Fibroblast of mammary gland (primary cell): ENCODE data around the gene LENG9.
A peak's percentile ranks its signal among the peaks of the same experiment; 100 is the strongest.

Experiments
- DNase-seq: peaks from one replicate; pipeline ENCODE4 v3.0.0-alpha.2; 2010; ENCODE audit warnings: low read depth
- H3K4me3 ChIP-seq: 2 replicates; pipeline ENCODE4 v1.5.1; 2011; ENCODE audit warnings: low read depth, mild to moderate bottlenecking, low read length, moderate library complexity; ENCODE audit not compliant: control insufficient read depth
- TF ChIP-seq, protein P1 (sequence below): conservative IDR thresholded peaks from 2 replicates; pipeline ENCODE4 v1.5.1; 2011; ENCODE audit warnings: low read depth, low read length, inconsistent platforms; ENCODE audit not compliant: control insufficient read depth, insufficient read depth

Gene LENG9

GRCh38 chr19:54464630-54465425, 1.2 kb upstream of the LENG9 start:
- TF ChIP-seq, protein P1, sequence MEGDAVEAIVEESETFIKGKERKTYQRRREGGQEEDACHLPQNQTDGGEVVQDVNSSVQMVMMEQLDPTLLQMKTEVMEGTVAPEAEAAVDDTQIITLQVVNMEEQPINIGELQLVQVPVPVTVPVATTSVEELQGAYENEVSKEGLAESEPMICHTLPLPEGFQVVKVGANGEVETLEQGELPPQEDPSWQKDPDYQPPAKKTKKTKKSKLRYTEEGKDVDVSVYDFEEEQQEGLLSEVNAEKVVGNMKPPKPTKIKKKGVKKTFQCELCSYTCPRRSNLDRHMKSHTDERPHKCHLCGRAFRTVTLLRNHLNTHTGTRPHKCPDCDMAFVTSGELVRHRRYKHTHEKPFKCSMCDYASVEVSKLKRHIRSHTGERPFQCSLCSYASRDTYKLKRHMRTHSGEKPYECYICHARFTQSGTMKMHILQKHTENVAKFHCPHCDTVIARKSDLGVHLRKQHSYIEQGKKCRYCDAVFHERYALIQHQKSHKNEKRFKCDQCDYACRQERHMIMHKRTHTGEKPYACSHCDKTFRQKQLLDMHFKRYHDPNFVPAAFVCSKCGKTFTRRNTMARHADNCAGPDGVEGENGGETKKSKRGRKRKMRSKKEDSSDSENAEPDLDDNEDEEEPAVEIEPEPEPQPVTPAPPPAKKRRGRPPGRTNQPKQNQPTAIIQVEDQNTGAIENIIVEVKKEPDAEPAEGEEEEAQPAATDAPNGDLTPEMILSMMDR = no peak
- H3K4me3 ChIP-seq = peak overlapping the region; percentile 51
- DNase-seq = peak; percentile 62

GRCh38 chr19:54464044-54464629, 559 bp upstream of the LENG9 start:
- peak overlapping the region; percentile 51 for H3K4me3 ChIP-seq
- TF ChIP-seq, protein P1 = no peak
- peak; percentile 40 for DNase-seq

GRCh38 chr19:54462655-54463530, 685 bp downstream of the LENG9 start:
- peak overlapping the region; percentile 43 for H3K4me3 ChIP-seq
- TF ChIP-seq, protein P1 = no peak
- peak; percentile 60 for DNase-seq

- TF ChIP-seq, protein P1 = no peak
- no peak for DNase-seq
- peak overlapping the region; percentile 37 for H3K4me3 ChIP-seq
Measured at GRCh38 chr19:54462047-54462654, 1.4 kb downstream of the LENG9 start.

GRCh38 chr19:54461613-54462012, 2.0 kb downstream of the LENG9 start:
- no peak for DNase-seq
- no peak overlapping the region for H3K4me3 ChIP-seq
- TF ChIP-seq, protein P1 = no peak

DNA sequence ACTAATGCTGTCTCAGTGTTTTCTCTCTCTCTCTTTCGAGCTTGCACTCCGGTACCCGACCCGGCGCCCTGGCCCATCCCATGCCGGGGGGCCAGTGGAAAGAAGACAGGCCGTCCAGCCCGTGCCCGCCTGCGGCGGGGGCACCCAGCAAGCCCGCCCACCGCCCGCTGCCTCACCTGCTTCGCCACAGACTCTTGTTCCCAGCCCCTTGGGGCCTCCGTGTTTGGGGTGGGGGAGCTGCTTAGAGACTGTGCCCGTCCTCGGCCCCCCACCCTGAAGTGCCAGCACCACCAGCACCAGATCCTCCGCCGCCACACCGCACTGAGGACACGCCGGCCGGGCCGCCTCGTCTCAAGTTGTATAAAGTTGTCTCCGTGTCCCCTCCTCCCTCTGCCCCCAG, 2.4 kb downstream of the LENG9 start:
- DNase-seq = no peak
- TF ChIP-seq, protein P1 = no peak
- H3K4me3 ChIP-seq = no peak overlapping the region
